HG02981 (cell line): ENCODE measurements around the gene TGFBR3.

Source experiments
- ATAC-seq: cut with Tn5 transposase; IDR thresholded peaks from one replicate; pipeline ENCODE4 v1.9.1; 2021; ENCODE audit warnings: mild to moderate bottlenecking, moderate library complexity; ENCODE audit not compliant: unreplicated experiment

TGFBR3 gene

DNA sequence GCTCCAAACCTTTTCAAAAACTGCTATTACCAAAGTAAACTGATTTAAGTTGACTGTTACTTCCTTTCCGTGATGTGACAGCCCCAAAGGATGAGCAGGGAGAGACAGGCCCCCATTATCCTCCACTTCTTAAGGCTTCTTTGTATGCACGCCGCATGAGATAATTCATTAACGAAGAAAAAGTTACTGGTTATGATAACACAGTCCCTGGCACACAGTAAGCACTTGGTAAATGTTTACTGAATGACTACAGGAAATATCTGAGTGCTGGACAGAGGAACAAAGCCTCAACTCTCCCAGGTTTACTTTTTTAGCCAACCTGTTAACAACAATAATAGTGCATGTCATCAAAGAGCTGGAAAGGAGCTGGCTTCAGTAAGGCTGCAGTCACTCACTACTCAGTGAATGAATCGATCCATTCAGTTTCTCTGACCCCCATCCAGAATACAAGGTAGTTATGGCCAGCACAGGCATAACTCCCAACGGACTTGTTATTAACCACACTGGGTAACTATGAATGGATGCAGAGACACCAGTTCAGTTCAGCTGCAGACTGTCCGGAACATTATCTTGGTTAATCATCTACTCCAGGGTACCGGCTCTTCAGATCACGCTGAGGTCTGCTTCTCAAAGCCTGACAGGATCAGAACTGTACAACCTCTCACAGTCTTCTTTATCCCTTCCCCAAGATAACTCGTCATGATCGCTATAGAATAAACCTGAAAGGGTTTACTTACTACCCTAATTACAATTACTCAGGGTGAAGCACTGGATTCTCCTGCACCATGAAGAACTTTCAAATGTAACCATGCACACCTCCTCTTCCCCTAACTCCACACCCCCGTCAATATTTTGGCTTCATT lies 58.3 kb downstream of the TGFBR3 start:
- ATAC-seq, result no peak

DNA sequence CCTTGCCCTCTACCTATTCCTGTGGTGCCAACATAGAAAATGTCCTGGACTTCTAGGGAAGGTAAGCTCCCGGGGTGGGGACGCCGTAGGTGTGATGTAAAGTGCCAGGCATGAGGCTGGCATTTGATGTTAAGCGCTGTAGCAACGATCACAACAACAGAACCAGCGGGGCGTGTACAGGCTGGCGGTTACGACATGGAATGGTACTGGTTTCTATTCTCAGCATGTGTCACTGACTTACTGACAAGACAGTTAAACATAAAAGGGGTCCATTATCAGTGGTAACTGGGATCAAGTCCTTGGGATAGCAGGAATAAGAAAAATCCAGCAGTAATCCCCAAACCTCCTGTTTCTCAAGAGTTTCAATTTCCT lies 58.9 kb downstream of the TGFBR3 start:
- no peak for ATAC-seq

DNA sequence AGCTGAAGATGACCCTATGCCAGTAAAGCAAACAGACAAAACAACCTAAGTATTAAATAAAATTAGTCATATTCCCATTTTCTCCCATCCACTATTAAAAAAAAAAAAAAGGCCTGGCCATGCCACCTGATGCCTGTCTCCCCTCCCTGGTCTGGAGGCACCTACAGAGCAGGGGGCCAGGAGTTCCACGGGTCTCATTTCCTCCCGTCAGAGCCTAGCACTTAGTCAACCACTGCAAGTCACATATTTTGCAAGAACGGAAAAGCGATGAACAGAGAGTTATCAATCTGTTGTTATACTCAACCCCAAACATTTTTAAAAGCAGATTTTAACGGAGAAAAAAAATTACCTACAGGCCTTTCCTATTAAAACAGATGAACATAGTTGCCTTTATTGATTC lies 59.3 kb downstream of the TGFBR3 start:
- ATAC-seq, result no peak

DNA sequence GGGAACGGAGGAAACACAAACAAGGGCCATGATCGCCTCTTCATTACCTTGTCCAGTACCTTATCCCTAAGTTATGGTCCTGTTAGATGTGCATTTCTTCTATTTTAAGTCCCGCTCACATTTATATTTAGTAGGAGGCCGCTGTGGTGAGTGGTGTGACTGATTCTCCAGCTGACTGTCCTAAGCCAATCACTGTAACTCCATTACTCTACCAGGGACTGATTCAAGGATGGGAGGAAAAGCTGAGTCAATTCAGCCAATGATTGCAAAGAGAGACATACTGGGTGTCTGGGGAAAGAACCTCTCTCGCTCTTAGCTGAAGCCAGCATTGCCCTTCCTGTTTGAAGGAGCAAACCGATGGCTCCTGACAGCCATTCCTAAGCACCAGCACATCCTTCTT lies 59.7 kb downstream of the TGFBR3 start:
- no peak for ATAC-seq

DNA sequence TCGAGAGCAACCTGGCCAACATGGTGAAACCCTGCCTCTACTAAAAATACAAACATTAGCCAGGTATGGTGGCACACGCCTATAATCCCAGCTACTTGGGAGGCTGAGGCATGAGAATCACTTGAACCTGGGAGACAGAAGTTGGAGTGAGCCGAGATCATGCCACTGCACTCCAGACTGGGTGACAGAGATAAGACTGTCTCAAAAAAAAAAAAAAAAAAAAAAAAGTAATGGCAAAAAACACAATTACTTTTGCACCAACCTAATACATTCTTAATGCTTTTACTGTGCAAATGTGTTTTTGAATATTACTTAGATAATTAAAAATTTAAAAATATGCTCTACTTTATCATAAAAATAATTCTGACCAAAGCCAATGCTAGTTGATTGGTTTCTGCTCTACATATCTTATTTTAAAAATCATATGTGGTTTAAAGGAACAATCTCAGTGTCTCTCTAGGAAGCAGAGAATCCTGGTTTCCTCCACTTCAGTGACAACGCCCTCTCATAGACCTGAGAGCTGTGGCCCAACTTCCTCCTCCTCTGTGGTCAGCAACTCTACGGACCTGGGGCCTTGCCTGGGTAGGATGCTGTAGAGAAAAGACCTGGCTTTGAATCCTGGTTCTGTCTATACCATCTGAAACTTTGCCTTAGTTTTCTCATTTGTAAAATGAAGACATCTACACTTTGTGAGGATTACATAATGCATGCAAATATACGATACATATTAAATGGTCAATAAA lies 64.7 kb downstream of the TGFBR3 start:
- ATAC-seq, result no peak

DNA sequence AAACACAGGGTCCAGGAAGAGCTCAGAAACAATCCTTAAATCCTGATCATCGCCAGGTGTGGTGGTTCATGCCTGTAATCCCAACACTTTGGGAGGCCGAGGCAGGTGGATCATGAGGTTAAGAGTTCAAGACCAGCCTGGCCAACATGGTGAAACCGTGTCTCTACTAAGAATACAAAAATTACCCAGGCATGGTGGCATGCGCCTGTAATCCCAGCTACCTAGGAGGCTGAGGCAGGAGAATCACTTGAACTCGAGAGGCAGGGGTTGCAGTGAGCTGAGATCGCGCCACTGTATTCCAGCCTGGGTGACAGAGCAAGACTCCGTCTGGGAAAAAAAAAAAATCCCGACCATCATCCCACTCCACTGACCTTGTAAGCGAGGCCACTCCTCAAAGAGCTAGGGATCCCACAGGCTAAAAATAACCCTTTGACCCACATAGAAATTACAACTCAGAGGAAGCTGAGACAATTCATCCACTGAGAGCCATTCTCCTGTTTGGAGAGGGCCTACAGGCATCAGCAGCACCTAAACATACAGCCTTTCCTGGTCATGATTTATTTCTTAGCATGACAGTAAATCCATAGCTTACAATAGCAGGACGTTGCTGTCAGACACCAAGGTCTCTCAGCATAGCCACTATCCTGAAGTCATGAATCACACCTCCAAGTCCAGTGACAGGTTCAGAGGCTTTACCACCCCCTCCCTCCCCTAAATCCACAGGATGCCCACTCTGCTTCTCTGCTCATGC lies 66.7 kb downstream of the TGFBR3 start:
- no peak for ATAC-seq

DNA sequence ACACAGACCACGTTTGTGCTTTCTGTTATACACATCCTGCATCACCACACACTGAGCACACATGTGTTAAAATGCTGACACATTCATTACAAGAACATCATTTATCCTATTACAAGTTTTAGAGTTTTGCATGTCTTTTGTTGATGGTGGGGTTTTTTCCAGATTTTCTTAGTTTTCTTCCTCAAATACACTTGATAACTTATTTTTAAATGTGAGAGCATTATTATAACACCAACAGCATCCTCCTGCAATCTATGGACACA lies 67.3 kb downstream of the TGFBR3 start:
- no peak for ATAC-seq

DNA sequence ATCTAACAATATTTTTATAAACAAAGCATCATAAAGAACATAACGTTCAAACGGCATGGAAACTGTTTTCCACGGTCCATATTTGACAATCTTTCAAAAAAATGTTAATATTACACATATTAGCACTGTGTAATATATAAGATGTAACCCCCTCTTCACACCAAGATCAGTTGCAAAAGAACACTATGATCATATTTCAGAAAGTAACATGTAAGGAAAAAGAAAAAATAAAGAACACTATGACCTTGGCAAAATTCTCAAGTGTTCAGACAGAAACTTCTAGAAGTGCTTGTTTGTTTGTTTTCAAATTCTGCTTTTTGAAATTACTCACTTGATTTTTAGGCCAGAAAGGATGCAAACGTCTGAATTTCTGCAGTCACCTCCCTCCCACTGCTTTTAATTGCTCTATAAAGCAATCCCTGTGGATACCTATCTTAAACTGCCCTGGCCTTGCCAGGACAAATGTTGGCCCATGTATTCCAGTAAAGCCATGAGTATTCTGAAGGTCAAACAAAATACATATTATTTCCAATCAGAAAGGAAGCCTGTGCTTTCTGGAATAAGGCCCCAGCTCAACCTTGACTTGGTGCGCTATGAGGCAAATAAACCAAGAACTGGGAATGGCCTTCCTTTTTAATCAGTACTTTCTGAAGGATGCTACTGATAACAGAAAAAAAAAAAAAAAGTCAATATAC lies 68.6 kb downstream of the TGFBR3 start:
- ATAC-seq, result no peak

DNA sequence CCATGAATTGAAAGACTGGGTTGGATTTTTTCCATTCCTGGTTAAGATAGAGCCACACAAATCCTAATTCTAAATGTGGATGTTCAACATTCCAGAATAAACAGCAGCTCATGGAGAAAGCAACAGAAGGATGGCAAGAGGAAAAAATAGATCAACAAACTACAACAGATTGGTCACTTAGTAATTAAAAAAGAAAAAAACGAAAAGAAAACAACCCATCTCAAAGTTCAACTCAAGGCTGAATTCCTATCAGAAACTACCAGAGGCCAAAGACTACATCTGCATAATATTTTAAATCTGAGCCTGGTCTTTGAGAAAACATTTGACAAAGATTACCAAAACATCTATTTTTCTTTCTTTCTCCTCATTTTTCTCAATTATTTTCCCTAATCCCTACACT lies 69.9 kb downstream of the TGFBR3 start:
- ATAC-seq, result no peak

DNA sequence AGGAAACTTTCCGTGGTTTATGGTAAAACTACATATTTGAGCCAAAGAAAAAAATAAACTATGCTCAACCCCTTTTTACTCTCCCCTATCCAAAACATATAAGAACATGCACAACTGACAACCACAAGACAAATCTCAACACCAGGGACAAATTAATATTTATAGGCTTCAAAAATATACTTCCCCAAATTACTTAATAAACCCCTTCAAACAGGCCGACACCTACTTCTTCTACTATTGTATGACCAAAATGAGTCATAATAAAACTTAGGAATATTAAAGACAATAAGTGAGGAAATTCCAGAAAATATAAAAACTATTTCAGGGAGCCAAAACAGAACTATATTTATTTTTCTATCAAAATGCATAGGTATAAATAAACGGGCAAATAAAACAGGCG lies 71.5 kb downstream of the TGFBR3 start:
- no peak for ATAC-seq

DNA sequence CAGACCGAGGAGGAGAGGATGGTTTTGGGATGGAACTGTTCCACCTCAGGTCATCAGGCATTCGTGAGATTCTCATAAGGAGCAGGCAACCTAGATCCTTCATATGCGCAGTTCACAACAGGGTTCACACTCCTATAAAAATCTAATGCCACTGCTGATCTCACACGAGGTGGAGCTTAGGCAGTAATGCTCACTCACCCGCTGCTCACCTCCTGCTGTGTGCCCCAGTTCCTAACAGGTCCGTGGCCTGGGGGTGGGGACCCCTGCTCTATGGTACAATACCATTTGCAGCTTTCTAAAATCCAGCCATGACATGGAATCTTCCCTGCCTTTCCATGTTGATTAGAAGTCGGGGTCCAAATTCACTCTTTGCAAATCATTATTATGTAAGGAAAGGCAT lies 72.1 kb downstream of the TGFBR3 start:
- ATAC-seq, result no peak

DNA sequence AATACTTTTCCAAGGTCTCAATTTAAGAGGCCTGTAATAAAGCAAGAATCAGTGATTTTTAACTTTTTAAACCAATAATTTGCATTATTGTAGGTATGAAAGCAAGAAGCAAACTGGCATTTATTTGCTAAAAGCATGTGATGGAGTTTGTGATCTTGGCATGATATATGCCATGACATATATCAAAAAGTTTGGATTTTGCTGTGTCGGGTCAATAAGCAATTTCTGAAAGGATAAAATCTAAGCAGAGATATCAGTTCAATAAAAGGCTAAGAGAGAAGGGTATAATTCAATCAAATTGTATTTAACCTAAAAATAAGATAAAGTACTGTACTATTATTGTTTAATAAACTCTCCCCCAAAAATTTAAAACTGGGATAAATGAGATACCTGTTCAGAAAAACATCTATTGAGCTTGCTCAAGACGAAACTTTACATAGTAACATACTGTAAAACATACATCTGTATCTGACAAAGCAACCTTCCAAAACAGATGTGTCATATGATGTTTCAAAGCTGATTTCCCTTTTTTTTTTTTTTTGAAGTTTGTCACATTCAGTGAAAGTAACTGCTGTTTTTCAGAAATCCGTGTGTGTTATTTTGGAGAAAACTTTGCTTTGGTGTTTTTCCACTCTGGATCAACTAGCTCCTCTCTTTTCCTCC lies 74.5 kb downstream of the TGFBR3 start:
- ATAC-seq, result no peak

DNA sequence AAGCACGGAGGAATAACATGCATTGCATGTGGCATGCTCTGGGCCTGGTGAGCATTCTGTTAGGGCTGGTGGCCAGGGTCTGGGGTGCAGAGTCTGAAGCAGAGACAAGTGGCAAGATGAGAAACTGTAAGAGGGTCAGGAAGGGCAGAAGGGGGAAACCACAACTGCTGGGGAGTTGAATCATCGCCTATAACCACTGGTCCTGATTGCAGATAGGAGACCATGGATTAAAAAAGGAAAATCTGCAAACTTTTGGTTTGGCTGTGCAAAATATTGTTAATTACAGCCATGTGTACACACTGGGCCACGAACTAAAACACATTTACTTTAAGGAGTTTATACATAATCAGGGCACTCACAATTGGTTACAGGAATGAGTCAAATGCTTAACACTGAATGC lies 76.6 kb downstream of the TGFBR3 start:
- no peak for ATAC-seq

DNA sequence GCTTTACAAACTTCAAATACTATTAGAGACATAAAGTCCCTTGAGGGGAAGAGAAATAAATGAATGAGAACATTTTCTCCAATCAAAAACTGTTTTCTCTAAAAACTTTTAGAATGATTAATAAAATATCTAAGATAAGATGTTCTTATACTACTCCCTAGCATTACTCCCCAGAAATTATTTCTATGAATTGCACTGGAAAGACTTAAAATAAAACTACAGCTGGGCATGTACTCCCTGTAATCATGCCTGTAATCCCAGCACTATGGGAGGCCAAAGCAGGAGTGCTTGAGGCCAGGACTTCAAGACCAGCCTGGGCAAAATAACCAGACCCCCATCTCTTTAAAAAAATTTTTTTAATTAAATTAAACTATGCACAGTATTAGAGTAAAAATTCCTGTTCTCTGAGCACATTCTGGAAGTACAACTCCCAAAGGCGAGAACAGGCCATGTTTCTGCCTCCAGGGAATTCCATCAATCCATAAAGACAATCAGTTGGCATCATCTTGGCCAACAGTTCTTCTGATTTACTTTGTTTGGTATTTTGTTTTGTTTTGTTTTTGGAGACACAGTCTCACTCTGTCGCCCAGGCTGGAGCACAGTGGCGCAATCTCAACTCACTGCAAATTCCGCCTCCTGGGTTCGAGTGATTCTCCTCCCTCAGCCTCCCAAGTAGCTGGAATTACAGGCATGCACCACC lies 77.9 kb downstream of the TGFBR3 start:
- ATAC-seq, result no peak

DNA sequence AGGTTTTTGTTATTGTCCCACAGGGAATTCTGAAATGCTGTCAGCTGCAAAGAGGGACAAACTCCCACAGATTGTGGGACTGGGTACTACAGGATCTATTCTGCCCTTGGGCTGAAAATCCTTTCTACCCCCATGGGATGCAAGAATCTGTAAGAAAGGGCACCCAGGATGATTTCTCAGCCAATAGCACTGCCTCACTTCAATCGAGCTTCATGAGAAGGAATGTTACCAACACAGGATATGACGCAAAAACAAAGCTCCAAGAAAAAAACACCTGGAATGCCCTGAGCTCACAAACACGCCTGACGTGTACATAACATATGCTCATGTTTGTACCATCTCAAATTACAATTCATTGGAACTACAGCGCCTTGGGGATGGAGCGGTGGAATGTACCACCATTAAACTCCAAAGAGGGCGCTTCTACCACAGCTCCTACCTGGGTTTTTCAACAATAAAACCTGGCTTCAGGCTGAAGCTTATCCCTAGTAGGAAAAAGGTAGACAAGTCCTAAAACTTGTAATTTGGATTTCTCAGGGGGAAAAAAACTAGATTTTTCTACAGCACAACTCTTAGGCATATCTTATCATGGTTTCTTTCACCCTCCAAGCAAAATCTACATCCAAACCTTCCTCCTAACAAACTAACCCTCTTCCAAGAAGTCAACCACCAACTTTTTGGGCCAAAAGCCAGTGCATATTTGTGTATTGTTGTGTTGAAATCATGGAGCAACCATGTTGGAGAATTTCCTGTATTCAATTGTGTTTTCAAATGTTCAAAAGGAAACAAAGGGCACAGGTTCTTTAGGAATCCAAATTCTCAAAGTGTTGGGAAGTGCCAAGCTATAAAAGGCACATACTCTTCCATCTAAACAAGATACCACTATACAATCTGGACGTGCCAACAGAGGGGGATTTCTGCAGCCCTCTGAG lies 78.9 kb downstream of the TGFBR3 start:
- ATAC-seq, result no peak

DNA sequence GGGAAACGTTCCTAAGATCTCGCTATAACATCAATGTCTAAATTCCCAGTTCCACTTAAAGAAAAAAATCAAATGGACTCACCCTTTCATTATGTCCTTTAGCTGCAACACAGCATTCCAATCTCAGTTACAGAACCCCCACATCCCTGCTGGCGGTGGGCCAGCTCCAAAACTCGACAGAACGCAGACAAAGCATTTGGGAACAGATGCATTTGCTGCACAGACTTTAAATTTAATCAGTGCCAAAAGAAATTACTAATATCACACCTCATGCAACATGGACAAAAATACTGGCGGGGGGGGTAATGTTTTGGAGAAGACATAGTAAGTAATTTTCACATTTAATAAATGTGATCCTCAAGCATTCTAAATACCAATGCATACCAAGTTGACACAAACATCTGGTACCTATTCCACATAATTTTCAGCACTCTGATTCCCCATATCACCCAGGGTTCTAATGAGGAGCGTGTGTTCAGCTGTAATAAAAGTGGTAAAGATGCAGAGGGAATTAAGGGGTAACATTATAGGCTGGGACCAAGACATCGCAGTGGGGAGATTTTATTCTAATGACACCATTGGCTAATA lies 79.7 kb downstream of the TGFBR3 start:
- no peak for ATAC-seq

DNA sequence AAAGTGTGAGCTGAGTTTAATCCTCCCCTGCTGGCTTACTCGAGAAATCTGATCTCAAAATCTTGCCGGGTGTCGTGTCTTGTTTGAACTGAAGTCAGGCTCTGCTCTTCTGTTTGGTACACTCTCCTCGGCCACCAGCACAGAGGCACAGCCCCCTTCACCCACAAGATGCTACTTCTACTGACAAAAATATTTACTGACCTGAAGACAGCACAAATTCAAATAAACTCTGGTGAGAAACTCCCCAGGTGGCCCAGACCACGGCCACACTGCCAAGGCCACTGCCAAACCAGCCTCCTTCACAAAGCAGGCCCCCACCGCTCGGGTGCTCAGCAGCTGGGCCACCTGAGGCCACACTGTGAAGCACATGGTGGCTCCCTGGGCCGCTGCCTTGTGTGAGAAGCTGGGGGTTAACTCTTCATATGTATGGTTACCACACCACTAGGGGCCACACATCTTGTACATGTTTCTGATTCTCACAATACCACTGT lies 80.6 kb downstream of the TGFBR3 start:
- ATAC-seq, result no peak

DNA sequence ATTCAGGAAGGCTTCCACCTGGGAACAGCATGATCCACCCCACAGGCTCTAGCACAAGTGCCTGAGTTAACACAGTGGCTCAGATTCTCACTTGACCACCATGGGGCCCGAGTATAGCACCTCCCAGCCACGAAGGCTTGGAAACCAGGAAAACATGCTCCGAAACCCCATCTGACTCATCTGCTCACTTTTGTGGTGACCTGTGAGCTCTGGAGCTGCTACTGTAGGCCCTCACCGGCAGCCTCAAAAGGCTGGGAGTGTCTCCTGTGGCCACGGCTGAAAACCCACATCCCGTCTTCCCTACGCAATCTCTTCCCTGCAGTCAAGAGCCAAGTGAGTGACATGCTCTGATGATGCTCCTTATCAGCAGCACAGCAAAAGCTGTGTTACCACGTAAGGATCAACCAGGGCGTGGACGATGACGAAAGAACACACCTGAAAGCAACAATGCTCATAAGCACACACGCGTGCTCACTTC lies 81.4 kb downstream of the TGFBR3 start:
- peak; percentile 14 for ATAC-seq
